ENCODE data around the gene F10.
"Not testable (repeated sequence)": the region's sequence is repeated elsewhere in the genome, so short reads cannot be mapped to it uniquely, and the experiment has no call there.

Gene F10

DNA sequence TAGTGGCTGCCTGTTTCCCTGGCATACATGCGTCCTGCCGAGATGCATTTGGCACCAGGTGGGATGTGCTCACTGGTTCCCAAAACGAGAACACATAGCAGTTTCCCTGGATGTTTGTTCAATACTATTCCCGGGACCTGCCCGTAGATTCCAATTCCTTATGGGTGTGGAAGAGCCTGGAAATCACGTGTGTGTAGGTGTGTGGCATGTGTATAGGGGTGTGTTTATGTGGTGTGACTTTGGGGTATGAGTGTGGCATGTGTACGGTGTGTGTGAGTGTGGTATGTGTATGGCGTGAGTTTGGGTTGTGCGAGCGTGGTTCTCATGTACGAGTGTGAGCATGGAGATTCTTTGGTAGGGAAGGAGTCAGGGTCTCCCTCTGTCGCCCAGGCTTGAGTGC is 19.9 kb upstream of the F10 start:
- no peak for FAIRE-seq

DNA sequence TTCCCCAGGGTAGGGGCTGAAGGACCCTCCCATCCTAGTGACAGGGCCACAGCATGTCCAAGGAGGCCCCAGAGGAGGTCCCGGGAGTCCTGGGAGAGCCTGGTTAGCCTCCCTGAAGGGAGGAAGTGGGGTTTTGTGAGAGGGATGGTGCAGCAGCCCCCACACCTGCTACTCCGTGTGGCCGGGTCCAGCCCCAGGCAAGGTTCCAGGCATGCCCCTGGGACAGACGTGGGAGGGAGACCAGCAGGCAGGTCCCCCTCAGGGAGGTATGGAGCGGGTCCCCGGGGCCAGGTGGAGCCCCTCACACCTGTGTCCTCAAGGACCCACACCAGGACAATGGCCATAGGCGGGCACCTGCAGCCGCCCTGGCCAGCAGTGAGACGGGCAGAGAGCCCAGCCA is 19.0 kb upstream of the F10 start:
- FAIRE-seq: no peak

GRCh38 chr13:113105032-113105920 is 17.3 kb upstream of the F10 start, which contains the start of gene F7:
F7 (plus strand) TSS chr13:113105791; CDS start chr13:113105842, 51 bp downstream.
- no peak for FAIRE-seq

DNA sequence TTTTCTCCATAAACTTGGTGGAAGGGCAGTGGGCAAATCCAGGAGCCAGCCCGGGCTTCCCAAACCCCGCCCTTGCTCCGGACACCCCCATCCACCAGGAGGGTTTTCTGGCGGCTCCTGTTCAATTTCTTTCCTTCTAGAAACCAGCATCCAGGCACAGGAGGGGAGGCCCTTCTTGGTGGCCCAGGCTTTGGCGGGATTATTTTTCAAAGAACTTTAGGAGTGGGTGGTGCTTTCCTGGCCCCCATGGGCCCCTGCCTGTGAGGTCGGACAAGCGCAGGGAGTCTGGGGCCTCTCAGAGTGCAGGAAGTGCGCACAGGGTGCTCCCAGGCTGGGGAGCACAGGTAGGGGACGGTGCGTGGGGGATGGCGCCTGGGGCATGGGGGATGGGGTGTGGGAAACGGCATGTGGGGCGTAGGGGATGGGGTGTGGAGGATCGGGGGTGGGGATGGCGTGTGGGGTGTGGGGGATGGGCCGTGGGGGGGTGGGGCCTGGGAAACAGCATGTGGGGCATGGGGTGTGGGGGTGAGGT is 16.6 kb upstream of the F10 start:
- no peak for FAIRE-seq

- FAIRE-seq: no peak
These were observed 15.8 kb upstream of the F10 start for GRCh38 chr13:113106711-113107351.

GRCh38 chr13:113108521-113108920 is 14.1 kb upstream of the F10 start:
- FAIRE-seq: not testable (repeated sequence)

- no peak for FAIRE-seq
These were observed 13.2 kb upstream of the F10 start for GRCh38 chr13:113109151-113110047.

- FAIRE-seq: no peak
These were observed 12.3 kb upstream of the F10 start for GRCh38 chr13:113110048-113110851.

- no peak for FAIRE-seq
These were observed 11.7 kb upstream of the F10 start for GRCh38 chr13:113110852-113111315.

DNA sequence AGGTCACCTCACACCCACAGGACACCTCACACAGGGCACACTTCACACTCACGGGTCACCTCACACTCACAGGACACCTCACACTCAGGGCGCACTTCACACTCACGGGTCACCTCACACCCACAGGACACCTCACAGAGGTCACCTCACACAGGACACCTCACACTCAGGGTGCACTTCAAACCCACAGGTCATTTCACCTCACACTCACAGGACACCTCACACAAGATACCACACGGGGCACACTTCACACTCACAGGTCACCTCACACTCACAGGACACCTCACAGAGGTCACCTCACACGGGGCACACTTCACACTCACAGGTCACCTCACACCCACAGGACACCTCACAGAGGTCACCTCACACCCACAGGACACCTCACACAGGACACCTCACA is 10.8 kb upstream of the F10 start:
- FAIRE-seq: not testable (repeated sequence)

GRCh38 chr13:113112475-113112874 is 10.1 kb upstream of the F10 start:
- not testable (repeated sequence) for FAIRE-seq

- no peak for FAIRE-seq
These were observed 9.4 kb upstream of the F10 start for GRCh38 chr13:113112893-113113845.

DNA sequence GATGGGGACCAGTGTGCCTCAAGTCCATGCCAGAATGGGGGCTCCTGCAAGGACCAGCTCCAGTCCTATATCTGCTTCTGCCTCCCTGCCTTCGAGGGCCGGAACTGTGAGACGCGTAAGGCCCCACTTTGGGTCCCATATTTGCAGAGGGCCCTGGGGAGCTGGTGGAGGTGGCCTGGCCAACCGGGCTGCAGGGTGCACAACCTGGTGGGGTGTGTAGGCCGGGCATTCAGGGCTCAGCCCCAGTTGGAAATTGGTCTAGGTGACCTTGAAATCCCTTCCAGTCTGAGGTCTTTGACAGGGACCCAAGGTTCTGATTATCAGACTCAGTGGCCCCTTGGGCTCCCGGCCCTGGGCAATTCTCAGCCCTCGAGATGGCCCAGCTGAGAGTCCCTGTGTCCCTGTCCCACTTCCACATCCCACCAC is 8.7 kb upstream of the F10 start:
- no peak for FAIRE-seq

DNA sequence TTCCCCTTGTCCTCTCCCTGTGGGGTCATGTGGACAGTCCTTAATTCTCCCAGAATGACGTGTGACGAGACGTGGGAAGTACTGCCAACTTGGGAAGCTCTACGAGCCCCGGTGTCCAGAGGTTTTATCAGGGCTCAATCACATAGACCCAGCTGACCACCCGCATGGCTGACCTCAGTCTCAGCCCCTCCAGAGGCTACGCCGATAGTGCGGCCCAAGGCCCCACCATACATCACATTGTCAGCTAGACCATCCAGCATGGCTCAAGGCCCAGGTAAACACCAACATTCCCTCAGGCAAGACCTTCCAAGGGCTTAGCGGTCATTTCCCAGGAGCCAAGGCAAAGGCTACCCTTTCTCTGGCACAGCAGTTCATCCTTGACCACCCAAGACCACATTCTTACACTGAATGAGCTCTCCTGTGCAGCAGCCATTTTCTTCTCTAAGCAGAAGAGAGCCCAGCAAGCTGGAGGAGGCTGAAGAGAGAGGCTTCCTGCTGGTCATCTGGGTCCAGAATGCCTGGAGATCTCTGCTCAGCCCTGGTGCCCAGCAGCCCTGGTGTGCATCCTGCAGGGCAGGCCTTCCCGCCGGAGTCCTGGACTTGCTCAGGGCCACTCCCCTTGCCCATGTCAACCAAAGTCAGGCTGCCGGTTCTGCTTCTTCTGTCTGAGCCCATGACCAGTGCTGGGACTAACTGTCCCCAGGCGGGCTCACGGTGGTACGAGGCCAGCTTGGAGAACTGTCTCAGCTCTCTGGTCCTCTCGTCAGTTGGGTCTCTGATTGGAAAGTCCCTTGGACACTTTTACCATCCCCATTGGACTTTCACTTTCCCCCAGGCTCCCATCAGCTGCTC is 7.9 kb upstream of the F10 start:
- FAIRE-seq: no peak

GRCh38 chr13:113115363-113116205 is 7.0 kb upstream of the F10 start:
- FAIRE-seq: no peak

DNA sequence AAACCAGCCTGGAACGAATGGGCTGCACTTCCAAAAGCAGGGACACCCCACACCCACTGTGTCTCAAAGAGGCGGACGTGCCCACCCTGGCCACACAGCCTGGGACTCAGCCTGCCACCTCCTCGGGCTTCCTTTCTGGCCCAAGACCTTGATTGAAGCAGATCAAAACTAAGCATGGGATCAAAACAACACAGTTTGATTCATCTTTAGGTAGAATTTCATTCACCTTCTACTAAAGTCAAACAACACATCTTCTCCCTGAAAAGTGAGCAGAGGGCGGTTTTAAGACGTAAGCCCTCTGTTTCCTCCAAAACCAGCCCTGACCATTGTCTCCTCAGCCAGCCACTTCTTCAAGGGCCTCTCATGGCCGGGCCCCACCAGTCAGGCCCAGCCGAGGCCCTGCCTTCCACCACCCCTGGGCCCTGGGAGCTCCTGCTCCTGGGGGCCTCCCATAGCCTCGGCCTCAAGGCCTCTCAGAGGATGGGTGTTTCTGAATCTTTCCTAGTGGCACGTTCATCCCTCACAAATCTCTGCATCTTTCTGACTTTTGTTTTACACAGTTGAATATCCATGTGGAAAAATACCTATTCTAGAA is 6.3 kb upstream of the F10 start:
- FAIRE-seq: no peak

DNA sequence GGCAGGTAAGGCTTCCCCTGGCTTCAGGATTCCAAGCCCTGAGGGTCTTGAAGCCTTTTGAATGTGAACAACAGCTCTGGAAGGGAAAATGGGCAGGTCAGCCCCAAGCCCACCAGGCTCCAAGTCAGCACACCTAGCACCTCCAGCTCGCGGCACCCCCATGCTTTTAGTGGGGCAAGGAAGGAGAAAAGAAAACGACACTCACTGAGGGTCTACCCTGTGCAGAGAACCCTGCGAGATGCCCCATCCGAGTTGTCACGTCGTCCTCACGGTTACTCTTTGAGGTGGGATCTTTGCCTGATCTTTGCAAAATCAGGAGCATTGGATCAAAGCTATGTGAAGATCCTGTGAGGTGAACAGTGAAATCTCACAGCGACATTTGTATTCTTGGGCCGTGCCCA is 5.7 kb upstream of the F10 start:
- FAIRE-seq: no peak

- FAIRE-seq: no peak
These were observed 5.2 kb upstream of the F10 start for GRCh38 chr13:113117335-113117872.

Measured in islet of Langerhans (tissue), 1 donor.